KBM-7 (cell line): Measurements from ENCODE around the gene MARK3.

Experiments used
- DNase-seq: peaks from one replicate; pipeline ENCODE4 v3.0.0-alpha.2; 2015
- in situ Hi-C: fragments of 300-500 bp; cut with MboI; formaldehyde crosslinking; loops from 2 replicates; pipeline ENCODE4 v1.14.3; 2020; ENCODE audit warnings: low sequenced_read_pairs, low pct_unique_long_range_greater_than_20kb, mixed read lengths

Gene MARK3

DNA sequence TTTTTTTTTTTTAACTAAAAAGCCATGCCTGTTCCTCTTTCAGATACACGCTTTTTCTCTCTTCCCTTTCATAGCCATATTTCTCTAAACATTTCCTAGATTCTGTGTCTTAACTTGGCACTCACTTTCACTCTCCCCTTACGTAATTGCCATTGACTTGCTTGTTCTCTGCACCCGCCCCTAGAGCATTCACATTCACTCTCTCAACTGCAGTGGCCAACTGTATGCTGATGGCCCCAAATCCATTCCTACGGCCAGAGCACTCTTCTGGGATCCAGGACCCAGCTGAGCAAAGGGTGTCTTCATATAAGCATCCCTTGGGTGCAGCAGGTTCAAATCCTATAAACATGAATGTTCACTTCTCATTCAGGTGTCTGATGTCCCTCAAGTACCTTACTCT is 77.9 kb downstream of the MARK3 start:
- no peak for DNase-seq
- in situ Hi-C loops: no loop called here

DNA sequence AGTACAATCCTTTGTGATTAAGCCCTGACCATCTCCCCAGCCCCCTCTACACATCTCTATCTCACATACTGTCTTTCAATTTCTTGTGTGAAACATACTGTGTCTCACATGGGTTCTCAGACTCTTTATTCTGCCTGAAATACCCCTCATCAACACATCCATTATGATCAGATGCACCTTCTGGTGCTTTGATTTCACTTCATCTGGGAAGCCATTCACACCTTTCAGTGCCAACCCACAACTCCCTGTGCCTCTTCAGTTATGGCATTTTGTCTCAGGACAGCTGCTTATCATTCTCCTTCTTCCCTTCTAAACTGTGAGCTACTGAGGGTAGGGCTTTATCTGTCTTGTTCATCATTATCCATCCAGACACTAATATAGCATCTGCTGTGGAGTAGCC is 78.6 kb downstream of the MARK3 start:
- in situ Hi-C loops: no loop called here

DNA sequence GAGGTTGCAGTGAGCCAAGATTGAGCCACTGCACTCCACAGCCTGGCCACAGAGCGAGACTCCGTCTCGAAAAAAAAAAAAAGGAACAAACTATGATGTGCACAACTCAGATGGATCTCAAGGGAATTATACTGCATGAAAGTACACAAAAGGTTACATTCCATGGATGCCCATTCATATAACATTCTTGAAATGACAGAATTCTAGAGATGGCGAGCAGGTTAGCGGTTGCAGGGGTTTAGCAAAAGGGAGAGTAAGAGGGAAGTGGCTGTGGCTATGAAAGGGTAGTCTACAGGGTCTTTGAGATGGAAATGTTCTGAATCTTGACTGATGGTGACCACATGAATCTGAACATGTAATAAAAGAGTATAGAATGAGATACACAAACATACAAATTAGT is 87.7 kb downstream of the MARK3 start:
- in situ Hi-C loops: no loop called here
- no peak for DNase-seq

More for the DNA sequence above, 78.6 kb downstream of the MARK3 start:
- DNase-seq: no peak

DNA sequence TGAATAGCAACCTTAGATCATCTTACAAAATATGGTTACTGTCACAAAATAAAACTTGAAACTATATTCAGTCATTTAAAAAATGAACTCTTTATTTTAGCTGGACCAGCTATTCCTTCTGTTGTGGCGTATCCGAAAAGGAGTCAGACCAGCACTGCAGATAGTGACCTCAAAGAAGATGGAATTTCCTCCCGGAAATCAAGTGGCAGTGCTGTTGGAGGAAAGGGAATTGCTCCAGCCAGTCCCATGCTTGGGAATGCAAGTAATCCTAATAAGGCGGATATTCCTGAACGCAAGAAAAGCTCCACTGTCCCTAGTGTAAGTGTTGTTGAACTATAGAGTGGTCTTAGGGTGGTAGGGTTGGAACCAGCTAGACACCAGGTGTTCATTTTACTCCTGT is 89.7 kb downstream of the MARK3 start:
- no peak for DNase-seq
- in situ Hi-C loops: no loop called here

DNA sequence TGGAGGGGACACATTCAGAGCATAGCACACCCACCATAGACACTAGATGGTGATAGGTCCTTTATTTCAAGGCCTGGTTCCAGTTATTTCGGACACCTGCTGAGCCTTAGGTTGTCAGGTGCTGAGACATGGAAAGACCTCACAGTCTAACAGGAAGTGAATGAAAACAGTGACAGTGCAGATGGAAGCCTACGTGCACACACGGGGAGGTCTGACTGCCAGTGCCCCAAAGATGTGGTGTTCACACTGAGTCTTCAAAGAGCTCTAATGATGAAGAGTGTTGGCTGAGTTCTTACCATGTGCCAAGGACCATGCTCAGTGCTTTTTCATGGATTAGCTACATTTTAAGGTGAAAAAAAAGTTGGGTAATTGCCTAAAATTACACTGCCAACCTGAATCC is 90.8 kb downstream of the MARK3 start:
- DNase-seq: no peak
- in situ Hi-C loops: no loop called here

DNA sequence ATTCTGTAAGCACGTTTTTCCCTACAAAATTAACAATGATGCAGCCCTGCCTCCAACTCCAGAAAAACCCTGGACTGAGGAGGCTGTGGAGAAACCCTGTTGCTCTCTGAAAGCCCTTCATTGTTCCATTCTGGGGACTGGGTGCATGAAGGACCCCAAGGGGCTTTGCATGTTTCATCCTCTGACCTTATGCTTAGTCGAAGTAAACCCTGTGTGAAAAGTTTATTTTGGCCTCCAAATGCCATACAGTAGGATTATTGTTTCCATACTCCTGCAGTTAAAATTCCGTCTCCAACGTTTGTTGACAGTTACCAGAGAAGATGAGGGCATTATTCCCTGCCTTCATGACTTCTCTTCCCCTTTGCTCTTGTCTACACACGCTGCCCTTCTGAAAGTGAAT is 91.4 kb downstream of the MARK3 start:
- no peak for DNase-seq
- in situ Hi-C loops: no loop called here

DNA sequence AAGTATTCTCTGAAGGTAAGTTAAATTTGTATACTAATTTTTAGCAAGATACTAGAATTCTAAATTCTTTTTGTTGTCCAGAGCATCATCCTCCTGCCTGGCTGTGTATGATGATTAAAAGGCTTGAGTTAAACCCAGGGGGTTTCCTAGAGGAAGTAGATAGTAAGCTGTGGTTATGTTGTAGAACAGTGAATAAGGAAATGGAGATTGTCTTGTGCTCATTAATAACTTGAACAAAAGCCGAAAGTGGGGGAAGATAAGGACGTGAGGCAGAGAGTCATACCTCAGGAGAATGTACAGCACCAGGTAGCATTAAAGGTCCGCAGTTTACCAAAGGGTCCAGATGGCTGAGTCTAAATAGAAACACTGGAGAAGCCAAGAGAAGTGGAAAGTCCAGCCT is 95.4 kb downstream of the MARK3 start:
- in situ Hi-C loops: no loop called here
- DNase-seq: peak; percentile 48

DNA sequence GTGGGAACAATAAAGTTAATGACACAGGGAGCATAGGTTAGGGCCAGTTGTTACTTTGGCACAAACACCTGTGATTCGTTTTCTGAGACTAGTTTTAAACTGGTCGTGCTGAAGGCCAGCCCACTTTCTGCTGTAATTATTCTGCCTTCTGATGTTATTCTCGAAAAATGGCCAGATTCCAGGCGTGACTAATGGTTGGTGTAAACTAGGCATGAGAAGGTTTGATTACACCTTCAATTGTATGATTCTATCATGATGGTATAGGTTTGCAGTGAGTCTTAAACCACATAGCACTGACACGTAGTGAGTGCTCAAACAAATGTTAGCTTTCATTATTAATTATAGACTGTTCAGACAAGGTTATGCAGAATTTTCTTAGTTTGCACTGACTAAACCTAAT is 98.4 kb downstream of the MARK3 start:
- in situ Hi-C loops: no loop called here
- no peak for DNase-seq

DNA sequence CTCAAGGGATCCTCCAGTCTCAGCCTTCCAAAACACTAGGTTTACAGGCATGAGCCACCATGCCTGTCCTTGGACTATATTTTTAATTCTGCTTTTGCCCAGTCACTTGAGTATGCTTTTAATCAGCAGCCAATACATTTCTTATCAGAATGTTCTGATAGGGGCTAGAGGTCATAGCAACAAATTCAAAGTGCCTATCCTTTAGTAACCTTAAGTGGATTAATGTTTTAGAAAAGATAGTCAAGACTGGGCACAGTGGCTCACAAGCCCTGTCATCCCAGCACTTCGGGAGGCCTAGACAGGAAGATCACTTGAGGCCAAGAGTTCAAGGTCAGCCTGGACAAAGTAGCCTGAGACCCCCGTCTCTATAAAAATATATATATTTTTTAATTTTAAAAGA is 100.3 kb downstream of the MARK3 start:
- in situ Hi-C loops: no loop called here
- DNase-seq: no peak

DNA sequence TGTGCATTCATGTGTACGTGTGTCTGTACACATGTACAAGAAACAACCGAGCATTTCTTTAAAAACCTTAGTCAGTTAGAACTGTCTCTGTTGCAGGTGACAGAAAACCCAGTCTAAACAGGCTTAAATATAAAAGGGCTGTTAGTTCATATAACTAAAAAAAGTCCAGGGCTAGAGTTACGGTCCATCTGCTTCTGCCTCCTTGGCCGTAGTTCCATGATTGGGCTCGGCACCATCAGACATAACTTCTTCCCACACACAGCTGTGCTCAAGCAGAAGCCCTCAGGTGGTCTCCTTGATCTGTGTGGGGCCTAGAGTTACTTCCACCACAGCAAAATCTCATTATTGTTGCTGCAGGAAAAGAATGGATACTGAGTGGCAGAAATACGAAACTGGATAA is 102.9 kb downstream of the MARK3 start:
- no peak for DNase-seq
- in situ Hi-C loops: no loop called here

DNA sequence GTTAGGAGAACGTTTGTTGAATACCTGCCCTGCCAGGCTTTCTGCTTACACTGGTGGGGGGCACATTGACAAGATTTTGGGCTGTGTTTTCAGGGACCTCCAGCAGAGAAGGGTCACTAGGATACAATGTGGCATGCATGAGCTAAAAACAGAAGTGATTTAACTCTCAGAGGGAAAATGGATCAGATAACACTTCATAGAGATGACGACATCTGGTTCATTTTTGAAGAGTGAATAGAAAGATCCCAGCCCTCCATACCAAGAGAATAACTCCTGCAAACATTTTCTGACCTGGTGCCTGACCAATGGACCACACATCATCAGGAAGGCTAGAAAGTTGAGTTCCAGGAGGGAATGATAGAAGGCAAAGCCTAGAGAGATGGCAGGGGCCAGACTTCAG is 103.7 kb downstream of the MARK3 start:
- in situ Hi-C loops: no loop called here
- no peak for DNase-seq

DNA sequence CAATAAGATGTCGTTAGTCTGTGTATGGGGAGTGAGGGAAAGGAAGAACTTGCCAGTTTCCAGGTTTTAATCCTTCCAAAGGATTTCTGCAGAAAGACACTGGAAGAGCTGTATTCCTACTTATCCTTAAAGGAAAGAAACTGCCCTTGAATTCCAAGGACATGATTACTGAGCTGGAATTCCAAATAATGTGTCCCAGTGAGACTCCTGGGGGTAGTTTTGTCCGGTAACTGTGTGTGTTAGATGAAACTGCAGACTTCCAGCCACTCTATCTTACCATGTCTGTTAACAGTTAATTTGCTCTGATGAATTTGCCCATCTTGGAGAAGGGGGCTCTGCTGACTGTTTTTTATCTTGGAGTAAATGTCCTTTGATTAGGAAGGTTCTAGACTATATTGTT is 104.4 kb downstream of the MARK3 start:
- in situ Hi-C loops: no loop called here
- no peak for DNase-seq

DNA sequence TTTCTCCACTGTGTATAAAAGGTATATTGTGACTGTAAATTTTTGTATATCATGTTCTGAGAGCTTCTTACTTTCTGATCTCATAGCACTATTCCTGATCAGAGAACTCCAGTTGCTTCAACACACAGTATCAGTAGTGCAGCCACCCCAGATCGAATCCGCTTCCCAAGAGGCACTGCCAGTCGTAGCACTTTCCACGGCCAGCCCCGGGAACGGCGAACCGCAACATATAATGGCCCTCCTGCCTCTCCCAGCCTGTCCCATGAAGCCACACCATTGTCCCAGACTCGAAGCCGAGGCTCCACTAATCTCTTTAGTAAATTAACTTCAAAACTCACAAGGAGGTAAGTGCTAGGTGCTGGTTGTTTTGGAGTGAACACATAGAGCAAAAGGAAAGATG is 106.5 kb downstream of the MARK3 start:
- in situ Hi-C loops: no loop called here
- no peak for DNase-seq

DNA sequence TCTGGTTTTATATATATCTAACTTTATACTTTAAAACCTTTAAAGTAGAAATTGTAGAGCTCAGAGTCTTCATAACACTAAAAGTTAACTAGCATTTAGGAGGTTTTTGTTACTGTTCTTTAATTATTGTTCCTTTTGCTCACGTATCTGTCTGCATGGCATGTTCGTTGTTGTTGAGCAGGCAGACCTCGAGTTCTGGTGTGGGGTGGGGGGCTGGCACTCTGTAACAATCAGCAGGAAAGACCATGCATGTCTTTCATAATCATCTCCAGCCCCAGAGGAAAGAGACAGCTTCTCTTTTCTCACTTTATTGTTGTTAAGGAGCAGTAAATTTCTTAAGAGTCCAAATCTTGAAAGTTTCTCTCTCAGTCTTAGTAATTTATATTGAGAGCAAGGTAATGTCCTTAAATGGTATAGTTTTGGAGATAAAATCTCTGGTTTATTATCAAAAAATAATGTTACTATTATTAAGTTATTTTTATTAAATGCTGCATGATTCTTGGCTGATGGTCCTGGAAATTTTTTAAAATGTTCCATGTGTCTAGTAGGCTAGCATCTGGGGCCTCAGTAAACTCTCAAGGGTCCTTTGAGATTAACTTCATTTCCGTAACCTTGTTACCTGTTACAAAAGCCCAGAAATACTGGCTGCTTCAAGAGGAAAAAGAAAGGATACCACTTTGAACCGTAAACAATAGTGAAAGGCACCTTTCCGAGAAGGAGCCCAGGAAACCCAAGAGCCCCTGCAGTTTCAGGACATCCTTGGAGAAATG is 107.1 kb downstream of the MARK3 start:
- in situ Hi-C loops: no loop called here
- DNase-seq: no peak

DNA sequence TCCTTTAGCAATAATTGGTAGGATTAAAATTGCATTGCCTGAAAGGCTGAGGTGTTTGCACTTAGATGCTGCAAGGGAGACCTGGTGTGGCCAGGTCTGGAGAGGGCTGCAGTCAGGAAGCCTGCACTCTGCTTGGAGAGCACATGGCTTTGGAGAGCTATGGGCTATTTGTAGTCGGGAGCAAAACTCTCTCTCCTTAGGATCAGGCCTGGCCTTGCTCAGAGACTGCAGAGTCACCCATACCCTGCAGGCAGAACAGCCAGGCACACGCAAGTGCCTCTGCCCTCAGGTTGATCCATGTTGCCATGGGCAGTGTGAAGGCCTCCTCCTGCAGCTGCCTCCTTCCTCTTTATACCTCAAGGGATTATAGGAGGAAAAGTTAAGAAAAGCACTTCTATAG is 110.6 kb downstream of the MARK3 start:
- in situ Hi-C loops: no loop called here
- no peak for DNase-seq

DNA sequence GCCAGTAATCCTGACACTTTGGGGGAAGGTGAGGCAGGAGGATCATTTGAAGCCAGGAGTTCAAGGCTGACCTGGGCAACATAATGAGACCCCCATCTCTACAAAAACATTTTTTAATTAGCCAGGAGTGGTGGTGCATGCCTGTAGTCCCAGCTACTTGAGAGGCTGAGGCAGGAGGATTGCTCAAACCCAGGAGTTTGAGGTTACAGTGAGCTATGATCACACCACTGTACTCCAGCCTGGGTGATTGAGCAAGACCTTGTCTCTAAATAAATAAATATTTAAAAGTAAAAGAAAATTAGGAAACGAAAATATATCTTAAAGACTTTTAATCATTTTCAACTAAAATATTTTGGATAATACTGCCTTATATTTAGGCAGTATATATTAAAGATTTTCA is 111.6 kb downstream of the MARK3 start:
- in situ Hi-C loops: no loop called here
- no peak for DNase-seq

DNA sequence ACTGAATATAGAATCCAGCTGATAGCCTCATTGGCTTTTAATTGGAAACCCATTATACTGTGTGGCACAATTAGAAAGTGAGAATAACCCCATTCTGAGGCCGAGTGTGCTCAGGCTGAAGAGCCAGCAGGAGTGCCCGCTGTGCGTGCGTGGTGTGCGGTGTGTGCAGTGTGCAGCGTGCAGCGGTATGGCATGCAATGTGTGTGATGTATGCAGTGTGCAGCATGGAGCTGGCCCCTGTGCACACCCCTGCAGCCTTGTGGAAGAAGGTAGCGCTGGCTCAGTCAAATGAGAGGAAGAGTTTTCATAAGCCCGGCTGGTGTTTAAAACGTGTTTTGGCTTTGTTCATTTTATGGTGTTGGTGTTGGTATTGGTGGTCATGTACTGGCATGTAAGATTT is 114.5 kb downstream of the MARK3 start:
- in situ Hi-C loops: no loop called here
- DNase-seq: no peak

DNA sequence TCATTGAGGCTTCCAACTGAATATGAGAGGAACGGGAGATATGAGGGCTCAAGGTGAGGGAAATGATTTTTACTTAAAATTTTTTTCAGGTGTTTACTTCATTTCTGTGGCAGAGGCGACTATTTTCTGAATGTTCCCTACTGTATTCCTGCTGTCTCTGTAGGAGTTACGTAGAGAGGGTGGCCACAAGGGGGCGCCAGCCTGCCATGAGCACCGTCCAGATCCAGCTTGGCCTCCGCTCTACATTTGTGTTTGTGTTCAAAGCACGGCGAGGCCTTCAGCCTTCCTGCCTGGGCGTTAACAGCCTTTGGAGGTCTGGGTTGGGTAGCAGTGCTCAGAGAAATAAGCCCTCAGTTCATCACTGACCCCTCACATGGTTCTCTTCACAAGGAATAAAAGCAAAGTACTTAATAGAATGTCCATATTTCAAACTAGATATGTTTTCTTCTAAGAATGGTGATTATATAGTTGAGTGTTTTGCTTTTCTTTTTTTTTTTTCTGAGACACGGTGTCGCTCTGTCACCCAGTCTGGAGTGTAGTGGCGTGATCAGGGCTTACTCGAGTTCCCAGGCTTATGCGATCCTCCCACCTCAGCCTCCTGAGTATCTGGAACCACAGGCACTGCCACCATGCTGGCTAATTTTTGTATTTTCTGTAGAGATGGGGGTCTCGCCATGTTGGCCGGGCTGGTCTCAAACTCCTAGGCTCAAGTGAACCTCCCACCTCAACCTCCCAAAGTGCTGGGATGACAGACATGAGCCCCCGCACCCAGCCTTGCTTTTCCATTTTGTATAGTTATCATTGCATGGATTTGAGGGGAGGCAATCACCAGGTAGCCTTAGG is 115.2 kb downstream of the MARK3 start:
- in situ Hi-C loops: no loop called here
- peak; percentile 83 for DNase-seq

DNA sequence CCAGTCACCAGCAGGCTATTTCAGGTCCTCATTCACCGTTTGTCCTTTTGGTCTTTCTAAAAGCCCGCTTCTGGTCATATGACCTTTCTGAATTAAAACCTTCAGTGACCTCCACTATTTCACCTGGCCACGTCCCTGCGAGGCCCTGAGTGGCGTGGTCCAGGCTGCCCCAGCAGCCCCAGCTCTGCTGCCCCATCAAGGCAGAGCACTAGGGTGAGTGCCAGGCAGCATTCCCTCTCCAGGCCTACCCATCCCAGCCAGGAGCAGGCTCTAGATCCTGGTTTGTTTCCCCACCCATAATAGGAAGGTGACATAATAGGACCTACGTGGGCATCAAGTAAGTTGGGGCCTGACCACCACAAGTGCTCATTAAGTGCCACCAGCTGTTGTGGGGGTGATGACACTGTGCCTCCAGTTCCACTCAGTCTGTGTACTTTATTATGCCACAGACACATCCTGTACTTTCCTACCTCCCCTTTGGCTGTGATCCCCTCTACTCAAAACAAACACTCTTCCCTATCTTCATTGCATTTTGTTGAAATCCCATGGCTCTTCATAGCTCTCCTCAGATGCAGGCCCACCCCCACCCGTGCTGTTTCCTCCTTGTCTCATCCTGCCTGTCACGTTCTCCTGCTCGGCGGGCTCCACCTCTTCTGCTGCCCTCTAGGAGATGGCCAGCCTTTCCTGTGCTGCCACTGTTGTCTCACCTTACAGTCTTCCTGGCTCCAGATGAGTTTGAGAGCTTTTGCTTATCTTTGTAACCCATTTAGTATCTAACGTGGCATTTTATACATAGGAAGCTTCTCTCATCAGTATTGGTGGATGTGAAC is 116.0 kb downstream of the MARK3 start:
- DNase-seq: no peak
- in situ Hi-C loops: no loop called here
